GM12892 (cell line): ENCODE data around the gene MATN3.

ENCODE experiments used
- POLR2A ChIP-seq: IDR thresholded peaks from 2 replicates; pipeline ENCODE4 v1.6.1; 2011; ENCODE audit warnings: low read depth, low read length, control low read depth
- TAF1 ChIP-seq: IDR thresholded peaks from 2 replicates; pipeline ENCODE4 v1.6.1; 2011; ENCODE audit warnings: low read depth, mild to moderate bottlenecking, control low read depth, low read length, borderline replicate concordance

DNA sequence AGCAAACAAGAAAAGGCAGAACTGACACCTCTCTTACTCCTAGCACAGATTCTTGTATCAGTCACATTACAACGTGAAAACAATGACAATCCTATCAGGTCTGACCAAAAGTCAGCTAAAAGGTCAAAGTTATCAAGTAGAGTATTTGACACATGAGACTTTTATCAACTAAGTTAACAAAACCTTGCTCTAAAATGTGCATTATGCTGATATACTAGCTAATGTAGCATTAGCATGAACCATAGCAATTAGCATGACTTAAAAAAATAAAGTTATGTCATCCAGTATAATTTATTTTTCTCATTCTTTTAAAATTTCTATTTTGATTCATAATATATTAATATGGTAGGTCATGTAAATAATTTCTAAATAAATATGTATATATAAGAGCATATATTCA lies 69.3 kb downstream of the MATN3 start:
- TF ChIP-seq POLR2A: no peak
- TF ChIP-seq TAF1: no peak
